Upper lobe of left lung (tissue), 6 donors: ENCODE measurements around the gene UGT3A2. TPM values are rescaled to one million over a fixed set of nuclear protein-coding genes. Genes with fewer than 3 reads are reported as not detected.
A peak's percentile ranks its signal among the peaks of the same experiment; 100 is the strongest.

Experiments used
- ATAC-seq, 2 donors: fragments of 200-7000 bp; cut with Tn5 transposase; one replicate each; pipeline ENCODE4 v1.9.1; 2022; ENCODE audit warnings: mild to moderate bottlenecking in 2 of 2, moderate library complexity in 2 of 2; ENCODE audit not compliant: low FRiP score in 2 of 2
- DNase-seq, 2 donors: peaks; one replicate each; pipeline ENCODE4 v3.0.0-alpha.2; 2019 to 2020
- H3K27ac ChIP-seq, 4 donors: fragments of 200-600 bp; sonication (generic); one replicate each; pipeline ENCODE4 v1.5.1; 2016 to 2019
- H3K27me3 ChIP-seq, 4 donors: fragments of 200-600 bp; sonication (generic); one replicate each; pipeline ENCODE4 v1.5.1; 2017 to 2019
- H3K36me3 ChIP-seq, 4 donors: fragments of 200-600 bp; sonication (generic); one replicate each; pipeline ENCODE4 v1.5.1; 2016 to 2019
- H3K4me1 ChIP-seq, 4 donors: fragments of 200-600 bp; sonication (generic); one replicate each; pipeline ENCODE4 v1.5.1; 2018 to 2019
- H3K4me3 ChIP-seq, 4 donors: fragments of 200-600 bp; sonication (generic); one replicate each; pipeline ENCODE4 v1.5.1; 2017 to 2019; ENCODE audit warnings: mild to moderate bottlenecking in 2 of 4, moderate library complexity in 1 of 4
- H3K9me3 ChIP-seq, 4 donors: fragments of 200-600 bp; sonication (generic); one replicate each; pipeline ENCODE4 v1.5.1; 2018 to 2019
- EP300 ChIP-seq, 4 donors: sonication (generic); formaldehyde crosslinking; IDR thresholded peaks; one replicate each; pipeline ENCODE4 v1.5.1; 2017; ENCODE audit warnings: antibody characterized with exemption in 4 of 4, control low read depth in 2 of 4
- POLR2A ChIP-seq, 4 donors: fragments of 450-650 bp; IDR thresholded peaks; one replicate each; pipeline ENCODE4 v1.5.1; 2016 to 2017; ENCODE audit warnings: antibody characterized with exemption in 4 of 4, mild to moderate bottlenecking in 2 of 4
- POLR2AphosphoS5 ChIP-seq, 2 donors: sonication (generic); formaldehyde crosslinking; IDR thresholded peaks; one replicate each; pipeline ENCODE4 v1.5.1; 2017; ENCODE audit warnings: antibody characterized with exemption in 2 of 2
- WGBS, 2 donors: methylation state at CpG; one replicate each; pipeline ENCODE4 v1.1.5; 2017 to 2018; 5-methylcytosine and 5-hydroxymethylcytosine counted together
- total RNA-seq, 6 donors: library from RNA; depleted of rRNA in 4 of 6; stranded (reverse); fragments of >200 nt in 4 of 6; gene quantifications; one replicate each; pipeline versions ENCODE4 v1.1.0 to v1.2.1, GENCODE V29; 2016 to 2021
- TF ChIP-seq, protein P1 (sequence below), 6 experiments: fragments of 450-650 bp in 4 of 6; fragments of 200-600 bp in 2 of 6; sonication (generic) in 2 of 6; IDR thresholded peaks; one replicate each; pipeline ENCODE4 v1.5.1; 2016 to 2019; ENCODE audit warnings: antibody characterized with exemption in 6 of 6
- donor health status: DM: no; HTN: no; CAD: no; lungs with moderate emphysema.
- donor health status: DM: no; HTN: yes; CAD: no; lungs with severe emphysema.

Gene UGT3A2
- total RNA-seq, 6 donors from 2014 or later: not detected

DNA sequence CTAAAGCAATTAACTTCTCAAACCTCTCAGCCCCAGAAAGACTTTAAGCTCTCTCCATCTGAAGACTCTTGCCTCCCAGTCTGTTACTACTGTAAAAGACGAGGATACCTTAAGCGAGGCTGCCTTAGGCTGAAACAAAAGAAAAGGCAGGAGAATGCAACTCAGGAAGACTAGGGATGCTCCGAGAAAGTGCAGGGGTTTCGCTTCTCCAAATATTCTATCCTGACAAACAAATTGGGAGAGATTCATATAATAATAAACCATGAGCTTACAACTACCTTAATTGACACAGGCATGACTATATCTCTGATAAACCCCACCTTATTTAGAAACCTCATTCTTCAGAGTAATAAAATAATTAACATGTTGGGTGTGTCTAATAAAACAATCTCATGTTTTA lies 70.6 kb downstream of the UGT3A2 start:
- H3K9me3 ChIP-seq: no peaks in the 10 kb centered on the region
- WGBS, 2 donors: 88 to 93% methylated on average over 4 of the region's 4 CpGs
- H3K27ac ChIP-seq: no peak overlapping the region
- no peaks in the 10 kb centered on the region for H3K27me3 ChIP-seq
- no peak for DNase-seq
- ATAC-seq: no peak
- TF ChIP-seq, protein P1, sequence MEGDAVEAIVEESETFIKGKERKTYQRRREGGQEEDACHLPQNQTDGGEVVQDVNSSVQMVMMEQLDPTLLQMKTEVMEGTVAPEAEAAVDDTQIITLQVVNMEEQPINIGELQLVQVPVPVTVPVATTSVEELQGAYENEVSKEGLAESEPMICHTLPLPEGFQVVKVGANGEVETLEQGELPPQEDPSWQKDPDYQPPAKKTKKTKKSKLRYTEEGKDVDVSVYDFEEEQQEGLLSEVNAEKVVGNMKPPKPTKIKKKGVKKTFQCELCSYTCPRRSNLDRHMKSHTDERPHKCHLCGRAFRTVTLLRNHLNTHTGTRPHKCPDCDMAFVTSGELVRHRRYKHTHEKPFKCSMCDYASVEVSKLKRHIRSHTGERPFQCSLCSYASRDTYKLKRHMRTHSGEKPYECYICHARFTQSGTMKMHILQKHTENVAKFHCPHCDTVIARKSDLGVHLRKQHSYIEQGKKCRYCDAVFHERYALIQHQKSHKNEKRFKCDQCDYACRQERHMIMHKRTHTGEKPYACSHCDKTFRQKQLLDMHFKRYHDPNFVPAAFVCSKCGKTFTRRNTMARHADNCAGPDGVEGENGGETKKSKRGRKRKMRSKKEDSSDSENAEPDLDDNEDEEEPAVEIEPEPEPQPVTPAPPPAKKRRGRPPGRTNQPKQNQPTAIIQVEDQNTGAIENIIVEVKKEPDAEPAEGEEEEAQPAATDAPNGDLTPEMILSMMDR (IDR thresholded peaks at IDR 0.05): no peak
- TF ChIP-seq POLR2AphosphoS5 (IDR thresholded peaks at IDR 0.05) (no peak), POLR2A (IDR thresholded peaks at IDR 0.05) (no peak), EP300 (IDR thresholded peaks at IDR 0.05) (no peak)
- no peaks in the 10 kb centered on the region for H3K36me3 ChIP-seq
- H3K4me1 ChIP-seq: no peaks in the 10 kb centered on the region
- no peak overlapping the region for H3K4me3 ChIP-seq

DNA sequence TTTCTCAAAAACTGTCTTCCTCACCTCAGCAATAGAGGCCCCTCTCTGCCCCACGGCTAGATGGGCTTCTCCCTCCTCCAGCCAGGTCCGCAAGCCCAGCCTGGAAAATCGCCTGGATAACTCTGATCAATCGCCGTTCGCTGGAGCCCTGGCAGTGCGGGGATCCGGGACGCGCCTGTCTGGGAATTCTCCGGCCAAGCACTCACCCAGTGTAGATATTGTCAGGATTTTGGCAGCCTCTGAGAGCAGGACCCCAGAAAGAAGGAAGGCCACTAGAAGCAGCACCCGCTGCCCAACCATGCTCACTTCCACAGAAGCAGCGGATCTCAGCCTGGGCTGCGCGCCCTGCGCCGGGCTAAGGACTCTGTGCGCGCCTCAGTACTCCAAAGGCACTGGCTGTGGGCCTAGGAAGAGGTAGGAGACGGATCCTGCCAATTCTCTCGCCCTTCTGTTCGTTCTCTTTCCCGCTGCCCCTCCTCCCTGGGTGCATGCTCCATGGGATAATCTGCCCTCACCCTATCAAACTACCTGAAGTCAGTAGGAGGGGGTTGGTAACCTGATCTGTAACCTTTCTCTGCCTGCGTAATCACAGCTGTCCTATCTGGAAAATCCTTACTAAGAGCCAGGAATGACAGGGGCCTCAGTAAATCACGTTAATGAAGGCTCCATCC lies 75.6 kb downstream of the UGT3A2 start, which contains the start of gene UGT3A1:
Gene UGT3A1, minus strand, starts transcription at position 450 of the 671 bp plus-strand sequence. Its CDS starts 150 bp downstream, at position 300.
- H3K4me1 ChIP-seq: no peaks in the 10 kb centered on the region
- ATAC-seq (no peak), DNase-seq (peak in 1 of 2 donors; percentile 54)
- no peak within 1 kb of the TSS for H3K27ac ChIP-seq
- H3K36me3 ChIP-seq: no peaks in the 10 kb centered on the region
- no peak within 1 kb of the TSS for H3K4me3 ChIP-seq
- no peak for TF ChIP-seq EP300 (IDR thresholded peaks at IDR 0.05)
- TF ChIP-seq, protein P1 (IDR thresholded peaks at IDR 0.05): no peak
- no peak for TF ChIP-seq POLR2AphosphoS5 (IDR thresholded peaks at IDR 0.05)
- no peak for TF ChIP-seq POLR2A (IDR thresholded peaks at IDR 0.05)
- 13 to 14% methylated on average over 10 to 25 of the region's 25 CpGs for WGBS, 2 donors
- H3K9me3 ChIP-seq: no peaks in the 10 kb centered on the region
- H3K27me3 ChIP-seq: no peaks in the 10 kb centered on the region

DNA sequence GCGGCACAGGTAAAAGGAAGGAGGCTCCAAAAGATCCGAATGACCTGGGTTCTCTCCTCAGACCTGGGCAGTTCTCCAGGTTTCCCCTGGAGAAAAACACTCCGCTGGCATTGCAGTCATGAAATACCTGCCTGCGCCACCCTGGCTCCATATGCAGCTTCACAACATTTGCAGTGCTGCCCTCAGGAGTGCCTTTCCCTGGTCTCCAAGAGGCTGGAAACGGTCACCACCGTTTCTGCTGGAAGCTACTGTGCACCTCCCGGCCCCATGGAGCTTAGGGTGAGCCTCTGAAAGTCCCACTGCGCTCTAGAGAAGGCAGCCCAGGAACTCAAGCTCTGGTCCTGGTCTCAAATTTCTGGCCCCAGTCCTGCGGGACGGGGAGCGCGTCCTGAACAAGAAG lies 76.2 kb downstream of the UGT3A2 start:
- WGBS, 2 donors: 37 to 56% methylated on average over 11 to 12 of the region's 12 CpGs
- DNase-seq: no peak
- Histone ChIP-seq H3K4me1 (no peaks in the 10 kb centered on the region), H3K27me3 (no peaks in the 10 kb centered on the region), H3K36me3 (no peaks in the 10 kb centered on the region), H3K27ac (no peak overlapping the region), H3K9me3 (no peaks in the 10 kb centered on the region), H3K4me3 (no peak overlapping the region)
- no peak for ATAC-seq
- TF ChIP-seq EP300 (IDR thresholded peaks at IDR 0.05) (no peak), POLR2A (IDR thresholded peaks at IDR 0.05) (no peak), POLR2AphosphoS5 (IDR thresholded peaks at IDR 0.05) (no peak)
- TF ChIP-seq, protein P1 (IDR thresholded peaks at IDR 0.05): no peak

DNA sequence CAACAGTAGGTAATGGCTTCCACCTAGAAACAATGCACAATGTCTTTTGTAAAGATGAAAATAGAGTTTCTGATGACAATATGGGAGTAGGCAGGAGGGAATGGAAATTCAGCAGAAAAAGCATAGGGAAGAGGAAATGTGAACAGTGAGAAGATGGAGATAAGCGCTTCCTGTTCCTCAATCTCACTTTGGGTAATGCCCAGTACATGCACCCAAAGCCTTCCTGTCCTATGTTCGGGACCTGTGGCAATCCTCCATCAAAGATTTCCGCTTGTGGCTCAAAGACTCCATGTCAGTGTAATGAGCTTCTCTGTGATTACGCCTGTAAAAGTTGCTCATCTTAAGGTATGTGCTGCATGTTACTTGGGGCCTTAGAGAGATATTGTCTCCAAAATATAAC lies 78.2 kb downstream of the UGT3A2 start:
- TF ChIP-seq POLR2A (IDR thresholded peaks at IDR 0.05) (no peak), POLR2AphosphoS5 (IDR thresholded peaks at IDR 0.05) (no peak), EP300 (IDR thresholded peaks at IDR 0.05) (no peak)
- TF ChIP-seq, protein P1 (IDR thresholded peaks at IDR 0.05): no peak
- 63 to 71% methylated on average over 4 of the region's 4 CpGs for WGBS, 2 donors
- no peaks in the 10 kb centered on the region for H3K27me3 ChIP-seq
- ATAC-seq (no peak), DNase-seq (no peak)
- no peak overlapping the region for H3K4me3 ChIP-seq
- H3K9me3 ChIP-seq: no peaks in the 10 kb centered on the region
- H3K4me1 ChIP-seq: no peaks in the 10 kb centered on the region
- H3K36me3 ChIP-seq: no peaks in the 10 kb centered on the region
- H3K27ac ChIP-seq: no peak overlapping the region

DNA sequence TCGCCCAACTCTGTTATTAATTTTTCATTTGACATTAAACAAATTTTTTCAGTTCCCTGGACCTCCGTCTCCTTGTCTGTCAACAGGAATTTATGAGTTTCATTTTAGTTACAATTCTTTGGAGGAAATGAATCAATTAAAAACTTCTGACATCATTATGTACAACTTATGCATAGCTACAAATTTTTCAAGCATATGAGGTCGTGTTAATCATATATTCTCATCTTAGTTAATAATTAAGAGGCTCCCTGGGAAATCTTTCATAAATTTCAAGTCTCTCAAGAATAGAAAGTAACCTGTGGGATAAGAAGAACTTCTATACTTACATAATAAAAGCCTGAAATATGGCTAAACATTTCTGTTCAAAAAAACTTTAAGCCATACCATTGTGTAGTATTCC lies 78.9 kb downstream of the UGT3A2 start:
- ATAC-seq (no peak), DNase-seq (no peak)
- 45 to 60% methylated on average over 3 of the region's 3 CpGs for WGBS, 2 donors

More for the DNA sequence above, 78.9 kb downstream of the UGT3A2 start:
- Histone ChIP-seq H3K4me1 (no peaks in the 10 kb centered on the region), H3K36me3 (no peaks in the 10 kb centered on the region), H3K27me3 (no peaks in the 10 kb centered on the region), H3K4me3 (no peak overlapping the region), H3K9me3 (no peaks in the 10 kb centered on the region), H3K27ac (no peak overlapping the region)
- TF ChIP-seq POLR2AphosphoS5 (IDR thresholded peaks at IDR 0.05) (no peak), POLR2A (IDR thresholded peaks at IDR 0.05) (no peak), EP300 (IDR thresholded peaks at IDR 0.05) (no peak)
- TF ChIP-seq, protein P1 (IDR thresholded peaks at IDR 0.05): no peak
